ENCODE measurements around the gene LZTR1. TPM values are rescaled to one million over a fixed set of nuclear protein-coding genes. Genes with fewer than 3 reads are reported as not detected.
A peak's percentile ranks its signal among the peaks of the same experiment; 100 is the strongest.

Gene LZTR1
- total RNA-seq, 1 donor from 2014 or later, result 87.0 TPM

DNA sequence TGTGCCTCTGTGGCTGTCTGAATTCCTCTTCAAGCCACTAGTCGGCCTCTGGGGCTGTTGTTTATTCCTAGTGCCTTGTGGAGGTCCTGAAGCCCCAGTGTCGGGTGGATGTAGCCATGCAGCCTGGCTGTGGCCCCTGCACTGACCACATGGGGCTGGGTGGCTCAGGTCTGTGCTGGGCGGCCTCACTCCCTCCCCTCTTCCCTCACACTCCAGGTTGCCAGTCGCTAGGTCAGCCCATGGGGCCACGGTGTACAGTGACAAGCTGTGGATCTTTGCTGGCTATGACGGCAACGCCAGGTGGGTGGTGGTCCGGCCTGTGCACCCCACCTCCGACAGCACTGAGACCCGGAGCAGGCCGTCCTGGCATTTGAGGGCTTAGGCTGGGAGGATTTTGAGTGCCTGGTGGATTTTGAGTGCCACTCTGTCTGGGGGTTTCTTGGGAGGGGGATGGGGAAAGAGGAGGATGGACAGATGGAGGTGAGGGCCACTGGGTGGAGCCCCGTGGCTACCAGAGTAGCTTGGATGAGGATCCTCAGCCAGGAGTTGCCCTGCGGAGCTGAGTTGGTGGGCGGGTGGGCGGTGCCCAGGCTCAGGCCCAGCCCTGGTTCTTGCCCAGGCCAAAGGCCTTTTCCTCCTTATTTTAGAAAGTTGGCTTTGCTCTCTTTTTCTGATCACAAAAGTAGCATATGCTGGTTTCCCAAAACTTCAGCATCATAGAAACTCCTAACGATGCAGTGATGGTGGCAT is 6.7 kb downstream of the LZTR1 start:
- no peaks in the 10 kb centered on the region for H3K27me3 Mint-ChIP-seq (ENCODE audit: low read depth)
- H3K27ac Mint-ChIP-seq (ENCODE audit: unreplicated experiment), result no peak overlapping the region
- no peaks in the 10 kb centered on the region for H3K9me3 Mint-ChIP-seq (ENCODE audit: low read depth)
- H3K4me1 Mint-ChIP-seq (ENCODE audit: low read depth), result peaks cover 5% of the 10 kb centered on the region
- peaks cover 9% of the 10 kb centered on the region for H3K36me3 Mint-ChIP-seq (ENCODE audit: low read depth)
- TF ChIP-seq, protein P1, sequence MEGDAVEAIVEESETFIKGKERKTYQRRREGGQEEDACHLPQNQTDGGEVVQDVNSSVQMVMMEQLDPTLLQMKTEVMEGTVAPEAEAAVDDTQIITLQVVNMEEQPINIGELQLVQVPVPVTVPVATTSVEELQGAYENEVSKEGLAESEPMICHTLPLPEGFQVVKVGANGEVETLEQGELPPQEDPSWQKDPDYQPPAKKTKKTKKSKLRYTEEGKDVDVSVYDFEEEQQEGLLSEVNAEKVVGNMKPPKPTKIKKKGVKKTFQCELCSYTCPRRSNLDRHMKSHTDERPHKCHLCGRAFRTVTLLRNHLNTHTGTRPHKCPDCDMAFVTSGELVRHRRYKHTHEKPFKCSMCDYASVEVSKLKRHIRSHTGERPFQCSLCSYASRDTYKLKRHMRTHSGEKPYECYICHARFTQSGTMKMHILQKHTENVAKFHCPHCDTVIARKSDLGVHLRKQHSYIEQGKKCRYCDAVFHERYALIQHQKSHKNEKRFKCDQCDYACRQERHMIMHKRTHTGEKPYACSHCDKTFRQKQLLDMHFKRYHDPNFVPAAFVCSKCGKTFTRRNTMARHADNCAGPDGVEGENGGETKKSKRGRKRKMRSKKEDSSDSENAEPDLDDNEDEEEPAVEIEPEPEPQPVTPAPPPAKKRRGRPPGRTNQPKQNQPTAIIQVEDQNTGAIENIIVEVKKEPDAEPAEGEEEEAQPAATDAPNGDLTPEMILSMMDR (IDR thresholded peaks at IDR 0.05), result no peak
- no peak overlapping the region for H3K4me3 Mint-ChIP-seq (ENCODE audit: unreplicated experiment)
- peak; percentile 87 for DNase-seq (ENCODE audit: low spot score)

DNA sequence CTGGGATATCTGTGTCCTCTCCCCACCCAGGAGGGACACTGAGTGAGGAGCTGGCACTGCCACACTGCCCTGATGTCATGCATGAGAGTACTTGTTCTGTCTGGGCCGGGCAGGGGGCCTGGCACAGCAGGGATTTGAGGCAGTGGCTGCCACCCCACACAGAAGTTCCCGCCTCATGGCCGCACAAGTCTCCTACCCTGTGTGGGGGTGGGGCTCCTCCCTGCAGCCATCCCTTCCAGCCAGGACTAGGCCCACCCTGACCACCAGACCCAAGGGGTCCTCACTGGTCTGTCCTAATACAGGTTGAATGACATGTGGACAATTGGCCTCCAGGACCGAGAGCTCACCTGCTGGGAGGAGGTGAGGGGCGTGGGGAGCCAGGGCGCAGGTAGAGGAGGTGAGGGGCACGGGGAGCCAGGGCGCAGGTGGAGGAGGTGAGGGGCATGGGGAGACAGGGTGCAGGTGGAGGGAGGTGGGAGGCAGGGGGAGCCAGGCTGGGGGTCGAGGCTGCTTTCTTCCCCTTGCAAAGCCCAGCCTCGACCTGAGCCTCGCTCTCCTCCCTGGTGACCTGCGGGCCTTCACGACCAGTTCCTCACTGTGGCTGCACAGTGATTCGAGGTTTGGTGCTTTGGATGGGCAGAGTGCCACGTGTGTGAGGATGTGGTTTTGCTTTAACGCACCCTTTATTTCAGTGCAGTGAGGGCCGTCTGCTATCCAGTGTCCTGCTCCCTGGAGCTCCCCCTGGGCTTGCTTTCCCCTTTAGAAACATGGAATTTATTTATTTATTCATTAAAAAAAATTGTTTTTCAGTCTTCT is 7.4 kb downstream of the LZTR1 start:
- Mint-ChIP-seq H3K4me1 (ENCODE audit: low read depth) (no peaks in the 10 kb centered on the region), H3K9me3 (ENCODE audit: low read depth) (no peaks in the 10 kb centered on the region), H3K27ac (ENCODE audit: unreplicated experiment) (no peak overlapping the region), H3K4me3 (ENCODE audit: unreplicated experiment) (no peak overlapping the region), H3K36me3 (ENCODE audit: low read depth) (peaks cover 7% of the 10 kb centered on the region), H3K27me3 (ENCODE audit: low read depth) (no peaks in the 10 kb centered on the region)
- DNase-seq (ENCODE audit: low spot score), result no peak
- TF ChIP-seq, protein P1 (IDR thresholded peaks at IDR 0.05), result no peak

DNA sequence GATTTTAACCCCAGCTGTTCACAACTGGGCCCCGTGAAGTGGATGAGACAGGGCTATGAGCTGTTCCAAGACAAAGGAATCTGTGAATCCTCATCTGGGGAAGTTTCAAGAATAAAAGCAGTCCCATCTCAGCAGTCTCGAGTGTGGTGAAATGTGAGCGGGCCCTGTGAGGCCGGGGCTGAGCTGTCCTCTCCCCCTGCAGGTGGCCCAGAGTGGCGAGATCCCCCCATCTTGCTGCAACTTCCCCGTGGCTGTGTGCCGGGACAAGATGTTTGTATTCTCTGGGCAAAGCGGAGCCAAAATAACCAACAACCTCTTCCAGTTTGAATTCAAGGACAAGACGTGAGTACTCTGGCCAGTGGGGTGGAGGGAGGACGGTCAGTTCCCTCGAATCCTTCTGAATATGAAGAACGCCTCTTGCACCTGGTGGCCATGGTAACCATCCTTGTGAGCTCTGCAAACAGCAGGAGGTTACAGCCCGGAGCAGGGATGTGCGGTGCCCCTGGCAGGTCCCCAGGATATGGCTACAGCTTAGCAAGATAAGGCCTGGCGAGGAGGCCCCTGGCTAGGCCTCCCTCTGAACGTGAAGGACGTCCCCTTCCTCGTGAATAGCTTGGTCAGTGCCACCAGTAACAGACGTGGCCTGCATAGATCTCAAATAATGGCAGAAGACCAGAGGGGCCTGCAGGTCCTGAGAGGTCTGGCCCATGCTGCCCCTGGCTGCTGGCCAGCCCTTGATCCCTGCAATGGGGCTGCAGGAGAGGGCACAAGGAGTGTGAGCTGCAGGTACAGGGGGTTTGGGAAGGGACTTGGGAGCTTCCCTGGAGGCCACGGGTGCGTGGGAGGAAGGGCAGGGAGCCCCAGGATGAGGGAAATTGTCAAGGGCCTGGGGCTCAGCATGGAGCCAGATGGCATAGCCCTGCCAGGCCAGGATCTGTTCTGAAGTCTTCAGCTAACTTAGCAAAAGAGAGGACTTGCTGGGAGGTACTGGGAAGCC is 8.4 kb downstream of the LZTR1 start:
- TF ChIP-seq, protein P1 (IDR thresholded peaks at IDR 0.05), result no peak
- Mint-ChIP-seq H3K27ac (ENCODE audit: unreplicated experiment) (no peak overlapping the region), H3K27me3 (ENCODE audit: low read depth) (no peaks in the 10 kb centered on the region), H3K36me3 (ENCODE audit: low read depth) (peaks cover 7% of the 10 kb centered on the region), H3K4me1 (ENCODE audit: low read depth) (no peaks in the 10 kb centered on the region), H3K4me3 (ENCODE audit: unreplicated experiment) (no peak overlapping the region), H3K9me3 (ENCODE audit: low read depth) (no peaks in the 10 kb centered on the region)
- DNase-seq (ENCODE audit: low spot score), result no peak

DNA sequence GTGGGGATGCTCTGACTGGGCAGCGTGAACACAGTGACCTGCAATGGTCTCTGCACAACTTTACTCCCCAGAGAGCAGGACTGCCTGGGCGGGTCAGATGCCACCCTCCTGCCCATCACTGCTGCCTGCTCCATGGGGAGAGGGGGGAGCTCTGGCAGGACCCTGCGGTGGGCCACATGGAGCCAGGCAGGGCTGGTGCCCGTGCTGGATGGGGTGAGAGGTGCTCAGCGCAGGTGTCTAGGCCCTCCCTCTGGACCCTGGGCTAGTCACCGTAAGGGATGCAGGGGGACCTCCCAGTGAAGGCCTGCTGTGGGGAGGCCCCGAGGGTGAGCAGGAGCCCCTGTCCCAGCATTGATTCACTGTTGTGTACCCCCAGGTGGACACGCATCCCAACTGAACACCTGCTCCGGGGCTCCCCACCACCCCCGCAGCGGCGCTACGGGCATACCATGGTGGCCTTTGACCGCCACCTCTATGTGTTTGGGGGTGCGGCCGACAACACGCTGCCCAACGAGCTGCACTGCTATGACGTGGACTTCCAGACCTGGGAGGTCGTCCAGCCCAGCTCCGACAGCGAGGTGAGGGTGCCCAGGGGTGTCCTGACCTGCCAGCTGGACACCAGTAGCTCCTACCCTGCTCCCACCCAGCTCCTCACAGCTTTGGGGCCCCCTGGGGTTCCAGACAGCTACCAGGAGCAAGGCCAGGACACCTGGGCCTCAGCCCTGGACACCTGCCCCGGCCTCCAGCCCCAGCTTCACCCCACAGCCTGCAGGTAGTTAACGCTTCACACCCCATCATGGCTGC is 9.4 kb downstream of the LZTR1 start:
- no peak overlapping the region for H3K4me3 Mint-ChIP-seq (ENCODE audit: unreplicated experiment)
- TF ChIP-seq, protein P1 (IDR thresholded peaks at IDR 0.05), result no peak
- H3K9me3 Mint-ChIP-seq (ENCODE audit: low read depth), result no peaks in the 10 kb centered on the region
- H3K27ac Mint-ChIP-seq (ENCODE audit: unreplicated experiment), result no peak overlapping the region
- H3K27me3 Mint-ChIP-seq (ENCODE audit: low read depth), result no peaks in the 10 kb centered on the region
- no peaks in the 10 kb centered on the region for H3K4me1 Mint-ChIP-seq (ENCODE audit: low read depth)
- DNase-seq (ENCODE audit: low spot score), result no peak
- H3K36me3 Mint-ChIP-seq (ENCODE audit: low read depth), result peaks cover 8% of the 10 kb centered on the region
